ENCODE measurements around the gene SMOC2. TPM values are rescaled to one million over a fixed set of nuclear protein-coding genes. Genes with fewer than 3 reads are reported as not detected.

Gene SMOC2
- total and polyA plus RNA-seq, 4 donors: 1.3 to 6.4 (median 4.6) TPM

- DNase-seq (peak; percentile 58 to 82 (median 65)), ATAC-seq (ENCODE audit: insufficient read depth, low FRiP score) (peak; percentile 65)
Measured at GRCh38 chr6:168607272-168608112, 166.5 kb downstream of the SMOC2 start.

DNA sequence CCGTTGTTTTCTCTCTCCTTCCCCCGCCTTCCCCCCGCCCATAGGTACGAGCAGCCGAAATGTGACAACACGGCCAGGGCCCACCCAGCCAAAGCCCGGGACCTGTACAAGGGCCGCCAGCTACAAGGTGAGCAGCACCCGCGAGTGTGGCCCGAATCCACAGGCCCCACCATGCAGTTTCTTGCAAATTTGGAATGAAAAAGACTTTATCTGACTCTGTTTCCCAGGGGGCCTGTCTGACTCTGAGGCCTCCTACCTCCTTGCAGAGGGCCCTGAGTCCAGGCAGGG lies 167.1 kb downstream of the SMOC2 start:
- peaks cover 0 to 2% (median 0%) of the 10 kb centered on the region in 3 donors for H3K27me3 ChIP-seq (ENCODE audit: control insufficient read depth in 3 of 3, insufficient read depth in 3 of 3, low read length in 2 of 3)
- no peak overlapping the region for H3K9ac ChIP-seq (ENCODE audit: insufficient read depth in 1 of 2, low read length in 2 of 2)
- H3K27ac ChIP-seq (ENCODE audit: low read depth in 1 of 2, low read length in 1 of 2): no peak overlapping the region
- ATAC-seq (ENCODE audit: insufficient read depth, low FRiP score): no peak
- no peaks in the 10 kb centered on the region for H3K36me3 ChIP-seq (ENCODE audit: control insufficient read depth in 4 of 4, insufficient read depth in 4 of 4, low read length in 4 of 4)
- peaks cover 0 to 8% (median 0%) of the 10 kb centered on the region in 5 donors for H3K4me1 ChIP-seq (ENCODE audit: control insufficient read depth in 5 of 5, insufficient read depth in 5 of 5, low read length in 5 of 5)
- H3K9me3 ChIP-seq (ENCODE audit: control insufficient read depth in 4 of 4, insufficient read depth in 3 of 4, low read length in 3 of 4): peaks cover 0 to 7% (median 0%) of the 10 kb centered on the region in 4 donors
- no peak overlapping the region for H3K4me3 ChIP-seq
- no peak for TF ChIP-seq CTCF (IDR thresholded peaks at IDR 0.05; ENCODE audit: control extremely low read depth, extremely low read depth)
- no peak for DNase-seq
- 79 to 80% methylated on average over 11 of the region's 11 CpGs for WGBS, 2 donors

More at GRCh38 chr6:168607272-168608112, 166.5 kb downstream of the SMOC2 start:
- Histone ChIP-seq H3K4me3 (no peak overlapping the region), H3K27me3 (ENCODE audit: control insufficient read depth in 3 of 3, insufficient read depth in 3 of 3, low read length in 2 of 3) (peaks cover 0 to 3% (median 2%) of the 10 kb centered on the region in 3 donors), H3K27ac (ENCODE audit: low read depth in 1 of 2, low read length in 1 of 2) (peak overlapping the region in 1 of 2 donors; percentile 40), H3K9me3 (ENCODE audit: control insufficient read depth in 4 of 4, insufficient read depth in 3 of 4, low read length in 3 of 4) (peaks cover 0 to 8% (median 0%) of the 10 kb centered on the region in 4 donors), H3K36me3 (ENCODE audit: control insufficient read depth in 4 of 4, insufficient read depth in 4 of 4, low read length in 4 of 4) (no peaks in the 10 kb centered on the region), H3K4me1 (ENCODE audit: control insufficient read depth in 5 of 5, insufficient read depth in 5 of 5, low read length in 5 of 5) (peaks cover 0 to 8% (median 0%) of the 10 kb centered on the region in 5 donors), H3K9ac (ENCODE audit: insufficient read depth in 1 of 2, low read length in 2 of 2) (no peak overlapping the region)
- TF ChIP-seq CTCF (IDR thresholded peaks at IDR 0.05; ENCODE audit: control extremely low read depth, extremely low read depth): no peak
- 34 to 36% methylated on average over 15 of the region's 15 CpGs for WGBS, 2 donors

GRCh38 chr6:168609026-168609685 lies 168.2 kb downstream of the SMOC2 start:
- Histone ChIP-seq H3K36me3 (ENCODE audit: control insufficient read depth in 4 of 4, insufficient read depth in 4 of 4, low read length in 4 of 4) (no peaks in the 10 kb centered on the region), H3K27ac (ENCODE audit: low read depth in 1 of 2, low read length in 1 of 2) (no peak overlapping the region), H3K27me3 (ENCODE audit: control insufficient read depth in 3 of 3, insufficient read depth in 3 of 3, low read length in 2 of 3) (peaks cover 0 to 2% (median 0%) of the 10 kb centered on the region in 3 donors), H3K4me3 (no peak overlapping the region), H3K4me1 (ENCODE audit: control insufficient read depth in 5 of 5, insufficient read depth in 5 of 5, low read length in 5 of 5) (peaks cover 0 to 8% (median 0%) of the 10 kb centered on the region in 5 donors), H3K9ac (ENCODE audit: insufficient read depth in 1 of 2, low read length in 2 of 2) (no peak overlapping the region), H3K9me3 (ENCODE audit: control insufficient read depth in 4 of 4, insufficient read depth in 3 of 4, low read length in 3 of 4) (peaks cover 0 to 2% (median 0%) of the 10 kb centered on the region in 4 donors)
- no peak for TF ChIP-seq CTCF (IDR thresholded peaks at IDR 0.05; ENCODE audit: control extremely low read depth, extremely low read depth)
- DNase-seq (no peak), ATAC-seq (ENCODE audit: insufficient read depth, low FRiP score) (no peak)
- WGBS, 2 donors: 70 to 84% methylated on average over 13 of the region's 13 CpGs

Measured in lung (tissue), 12 donors.